ENCODE results near the gene SULT2B1. TPM values are rescaled to one million over a fixed set of nuclear protein-coding genes. Genes with fewer than 3 reads are reported as not detected.

The SULT2B1 gene
- total and polyA plus RNA-seq, 4 donors = 0.39 to 0.90 (median 0.48) TPM; not detected in 1

GRCh38 chr19:48624791-48625723 lies 73.1 kb downstream of the SULT2B1 start:
- H3K4me1 ChIP-seq (ENCODE audit: control insufficient read depth, insufficient read depth, low read length) = peaks cover 52% of the 10 kb centered on the region
- peaks cover 49% of the 10 kb centered on the region for H3K36me3 ChIP-seq (ENCODE audit: control insufficient read depth, insufficient read depth, low read length)
- H3K4me3 ChIP-seq (ENCODE audit: low read depth, low read length) = peak overlapping the region; percentile 68
- 37% methylated on average over 17 of the region's 24 CpGs for WGBS (ENCODE audit: insufficient coverage)
- no peaks in the 10 kb centered on the region for H3K9me3 ChIP-seq (ENCODE audit: control insufficient read depth, insufficient read depth, low read length)
- no peak for DNase-seq (ENCODE audit: low read depth in 4 of 6, low spot score in 6 of 6)
- H3K27me3 ChIP-seq (ENCODE audit: control insufficient read depth, insufficient read depth, low read length) = no peaks in the 10 kb centered on the region
- H3K27ac ChIP-seq (ENCODE audit: low read depth, low read length) = peak overlapping the region; percentile 78

GRCh38 chr19:48625891-48626327 lies 73.9 kb downstream of the SULT2B1 start:
- Histone ChIP-seq H3K4me3 (ENCODE audit: low read depth, low read length) (no peak overlapping the region), H3K9me3 (ENCODE audit: control insufficient read depth, insufficient read depth, low read length) (no peaks in the 10 kb centered on the region), H3K27ac (ENCODE audit: low read depth, low read length) (no peak overlapping the region), H3K4me1 (ENCODE audit: control insufficient read depth, insufficient read depth, low read length) (peaks cover 54% of the 10 kb centered on the region), H3K36me3 (ENCODE audit: control insufficient read depth, insufficient read depth, low read length) (peaks cover 57% of the 10 kb centered on the region), H3K27me3 (ENCODE audit: control insufficient read depth, insufficient read depth, low read length) (no peaks in the 10 kb centered on the region)
- WGBS (ENCODE audit: insufficient coverage) = 93% methylated on average over 30 of the region's 30 CpGs
- DNase-seq (ENCODE audit: low read depth in 4 of 6, low spot score in 6 of 6) = no peak

GRCh38 chr19:48627201-48627864 lies 75.4 kb downstream of the SULT2B1 start:
- H3K4me3 ChIP-seq (ENCODE audit: low read depth, low read length) = no peak overlapping the region
- H3K36me3 ChIP-seq (ENCODE audit: control insufficient read depth, insufficient read depth, low read length) = peaks cover 65% of the 10 kb centered on the region
- no peak for DNase-seq (ENCODE audit: low read depth in 4 of 6, low spot score in 6 of 6)
- no peaks in the 10 kb centered on the region for H3K27me3 ChIP-seq (ENCODE audit: control insufficient read depth, insufficient read depth, low read length)
- peaks cover 57% of the 10 kb centered on the region for H3K4me1 ChIP-seq (ENCODE audit: control insufficient read depth, insufficient read depth, low read length)
- no peaks in the 10 kb centered on the region for H3K9me3 ChIP-seq (ENCODE audit: control insufficient read depth, insufficient read depth, low read length)
- WGBS (ENCODE audit: insufficient coverage) = 60% methylated on average over 3 of the region's 6 CpGs
- no peak overlapping the region for H3K27ac ChIP-seq (ENCODE audit: low read depth, low read length)

GRCh38 chr19:48627865-48628314 lies 75.9 kb downstream of the SULT2B1 start:
- H3K4me3 ChIP-seq (ENCODE audit: low read depth, low read length) = no peak overlapping the region
- DNase-seq (ENCODE audit: low read depth in 4 of 6, low spot score in 6 of 6) = no peak
- WGBS (ENCODE audit: insufficient coverage) = 89% methylated on average over 8 of the region's 17 CpGs
- no peaks in the 10 kb centered on the region for H3K27me3 ChIP-seq (ENCODE audit: control insufficient read depth, insufficient read depth, low read length)
- H3K27ac ChIP-seq (ENCODE audit: low read depth, low read length) = no peak overlapping the region
- H3K36me3 ChIP-seq (ENCODE audit: control insufficient read depth, insufficient read depth, low read length) = peaks cover 71% of the 10 kb centered on the region
- H3K9me3 ChIP-seq (ENCODE audit: control insufficient read depth, insufficient read depth, low read length) = no peaks in the 10 kb centered on the region
- H3K4me1 ChIP-seq (ENCODE audit: control insufficient read depth, insufficient read depth, low read length) = peaks cover 56% of the 10 kb centered on the region

- H3K4me3 ChIP-seq (ENCODE audit: low read depth, low read length) = no peak overlapping the region
- H3K36me3 ChIP-seq (ENCODE audit: control insufficient read depth, insufficient read depth, low read length) = peaks cover 78% of the 10 kb centered on the region
- H3K27me3 ChIP-seq (ENCODE audit: control insufficient read depth, insufficient read depth, low read length) = no peaks in the 10 kb centered on the region
- WGBS (ENCODE audit: insufficient coverage) = 87% methylated on average over 34 of the region's 34 CpGs
- no peak for DNase-seq (ENCODE audit: low read depth in 4 of 6, low spot score in 6 of 6)
- H3K4me1 ChIP-seq (ENCODE audit: control insufficient read depth, insufficient read depth, low read length) = peaks cover 57% of the 10 kb centered on the region
- H3K27ac ChIP-seq (ENCODE audit: low read depth, low read length) = no peak overlapping the region
- no peaks in the 10 kb centered on the region for H3K9me3 ChIP-seq (ENCODE audit: control insufficient read depth, insufficient read depth, low read length)
These were observed 76.7 kb downstream of the SULT2B1 start for GRCh38 chr19:48628486-48629296.

GRCh38 chr19:48629297-48629598 lies 77.3 kb downstream of the SULT2B1 start:
- H3K9me3 ChIP-seq (ENCODE audit: control insufficient read depth, insufficient read depth, low read length) = no peaks in the 10 kb centered on the region
- 77% methylated on average over 21 of the region's 22 CpGs for WGBS (ENCODE audit: insufficient coverage)
- no peak overlapping the region for H3K4me3 ChIP-seq (ENCODE audit: low read depth, low read length)
- H3K36me3 ChIP-seq (ENCODE audit: control insufficient read depth, insufficient read depth, low read length) = peaks cover 79% of the 10 kb centered on the region
- no peak for DNase-seq (ENCODE audit: low read depth in 4 of 6, low spot score in 6 of 6)
- peaks cover 61% of the 10 kb centered on the region for H3K4me1 ChIP-seq (ENCODE audit: control insufficient read depth, insufficient read depth, low read length)
- H3K27ac ChIP-seq (ENCODE audit: low read depth, low read length) = no peak overlapping the region
- no peaks in the 10 kb centered on the region for H3K27me3 ChIP-seq (ENCODE audit: control insufficient read depth, insufficient read depth, low read length)

- Histone ChIP-seq H3K4me3 (ENCODE audit: low read depth, low read length) (no peak overlapping the region), H3K9me3 (ENCODE audit: control insufficient read depth, insufficient read depth, low read length) (no peaks in the 10 kb centered on the region), H3K27ac (ENCODE audit: low read depth, low read length) (peak overlapping the region; percentile 69), H3K4me1 (ENCODE audit: control insufficient read depth, insufficient read depth, low read length) (peaks cover 61% of the 10 kb centered on the region), H3K36me3 (ENCODE audit: control insufficient read depth, insufficient read depth, low read length) (peaks cover 76% of the 10 kb centered on the region), H3K27me3 (ENCODE audit: control insufficient read depth, insufficient read depth, low read length) (no peaks in the 10 kb centered on the region)
- peak in 2 of 6 donors; percentile 50 to 73 for DNase-seq (ENCODE audit: low read depth in 4 of 6, low spot score in 6 of 6)
- WGBS (ENCODE audit: insufficient coverage) = 20% methylated on average over 48 of the region's 48 CpGs
These were observed 77.8 kb downstream of the SULT2B1 start for GRCh38 chr19:48629599-48630295.

GRCh38 chr19:48630296-48631063 lies 78.5 kb downstream of the SULT2B1 start:
- no peaks in the 10 kb centered on the region for H3K27me3 ChIP-seq (ENCODE audit: control insufficient read depth, insufficient read depth, low read length)
- H3K4me3 ChIP-seq (ENCODE audit: low read depth, low read length) = no peak overlapping the region
- peaks cover 74% of the 10 kb centered on the region for H3K36me3 ChIP-seq (ENCODE audit: control insufficient read depth, insufficient read depth, low read length)
- H3K27ac ChIP-seq (ENCODE audit: low read depth, low read length) = peak overlapping the region; percentile 69
- H3K4me1 ChIP-seq (ENCODE audit: control insufficient read depth, insufficient read depth, low read length) = peaks cover 63% of the 10 kb centered on the region
- peak in 2 of 6 donors; percentile 64 to 66 for DNase-seq (ENCODE audit: low read depth in 4 of 6, low spot score in 6 of 6)
- H3K9me3 ChIP-seq (ENCODE audit: control insufficient read depth, insufficient read depth, low read length) = no peaks in the 10 kb centered on the region
- 5% methylated on average over 32 of the region's 47 CpGs for WGBS (ENCODE audit: insufficient coverage)
